Measurements from ENCODE around the gene DDX1.

DNA sequence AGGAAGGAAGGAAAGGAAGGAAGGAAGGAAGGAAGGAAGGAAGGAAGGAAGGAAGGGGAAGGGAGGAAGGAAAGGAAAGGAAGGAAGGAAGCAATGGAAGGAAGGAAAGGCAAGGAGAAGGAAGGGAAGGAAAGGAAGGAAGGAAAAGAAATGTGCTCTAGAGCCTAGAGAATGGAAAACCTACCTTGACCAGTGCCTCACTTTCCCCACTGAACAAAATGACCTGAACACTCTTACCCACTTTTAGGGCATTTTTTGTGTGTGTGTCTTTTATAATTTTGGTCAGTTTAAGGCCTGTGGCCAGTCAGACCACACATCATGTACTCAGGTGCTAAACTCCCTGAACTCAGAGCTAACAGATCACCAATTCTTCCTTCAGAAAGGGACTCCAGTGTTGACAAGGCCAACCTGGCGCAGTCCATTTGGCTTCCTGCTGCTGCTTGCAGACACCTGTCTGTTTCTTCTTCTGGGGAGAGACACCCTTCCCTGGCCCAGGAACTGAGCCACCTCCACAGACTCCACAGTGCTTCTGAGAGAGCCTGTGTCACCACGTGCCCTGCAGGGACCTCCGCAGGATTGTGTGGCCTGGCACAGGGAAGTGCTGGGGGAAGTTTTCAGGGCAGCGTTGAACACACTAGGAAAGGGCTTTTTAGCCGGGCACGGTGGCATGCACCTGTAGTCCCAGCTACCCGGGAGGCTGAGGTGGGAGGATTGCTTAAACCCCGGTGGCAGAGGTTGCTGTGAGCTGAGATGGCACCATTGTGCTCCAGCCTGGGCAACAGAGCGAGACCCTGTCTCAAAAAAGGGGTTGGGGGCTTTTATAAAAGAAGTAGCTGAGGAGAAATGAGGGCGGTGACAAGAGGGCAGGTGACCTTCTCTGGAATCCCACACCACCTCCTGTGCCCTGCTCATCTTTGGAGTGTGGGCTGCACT lies 57.2 kb downstream of the DDX1 start:
- TF ChIP-seq, protein P1, sequence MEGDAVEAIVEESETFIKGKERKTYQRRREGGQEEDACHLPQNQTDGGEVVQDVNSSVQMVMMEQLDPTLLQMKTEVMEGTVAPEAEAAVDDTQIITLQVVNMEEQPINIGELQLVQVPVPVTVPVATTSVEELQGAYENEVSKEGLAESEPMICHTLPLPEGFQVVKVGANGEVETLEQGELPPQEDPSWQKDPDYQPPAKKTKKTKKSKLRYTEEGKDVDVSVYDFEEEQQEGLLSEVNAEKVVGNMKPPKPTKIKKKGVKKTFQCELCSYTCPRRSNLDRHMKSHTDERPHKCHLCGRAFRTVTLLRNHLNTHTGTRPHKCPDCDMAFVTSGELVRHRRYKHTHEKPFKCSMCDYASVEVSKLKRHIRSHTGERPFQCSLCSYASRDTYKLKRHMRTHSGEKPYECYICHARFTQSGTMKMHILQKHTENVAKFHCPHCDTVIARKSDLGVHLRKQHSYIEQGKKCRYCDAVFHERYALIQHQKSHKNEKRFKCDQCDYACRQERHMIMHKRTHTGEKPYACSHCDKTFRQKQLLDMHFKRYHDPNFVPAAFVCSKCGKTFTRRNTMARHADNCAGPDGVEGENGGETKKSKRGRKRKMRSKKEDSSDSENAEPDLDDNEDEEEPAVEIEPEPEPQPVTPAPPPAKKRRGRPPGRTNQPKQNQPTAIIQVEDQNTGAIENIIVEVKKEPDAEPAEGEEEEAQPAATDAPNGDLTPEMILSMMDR (optimal IDR thresholded peaks at IDR 0.05 in 1 of 3, IDR thresholded peaks at IDR 0.05 in 1 of 3, conservative IDR thresholded peaks at IDR 0.05 in 1 of 3; ENCODE audit: extremely low read depth in 1 of 3, insufficient read depth in 2 of 3, low read length in 3 of 3) = no peak
- no peak for TF ChIP-seq EZH2 (IDR thresholded peaks at IDR 0.05; ENCODE audit: low read length)

Data from keratinocyte (primary cell).